ENCODE measurements around the gene RPRD1A. TPM values are rescaled to one million over a fixed set of nuclear protein-coding genes. Genes with fewer than 3 reads are reported as not detected.

Gene RPRD1A
- total and polyA plus RNA-seq, 3 donors from 2014 or later, result 73.4 to 104 (median 98.6) TPM

GRCh38 chr18:36043153-36043552 is 24.2 kb downstream of the RPRD1A start:
- Histone ChIP-seq H3K4me3 (no peak overlapping the region), H3K9me3 (no peaks in the 10 kb centered on the region), H3K27ac (no peak overlapping the region), H3K36me3 (ENCODE audit: low read depth, missing control alignments) (no peaks in the 10 kb centered on the region), H3K4me1 (peaks cover 6% of the 10 kb centered on the region), H3K27me3 (no peaks in the 10 kb centered on the region)
- TF ChIP-seq POLR2A (IDR thresholded peaks at IDR 0.05), result no peak
- no peak for TF ChIP-seq CTCF (IDR thresholded peaks at IDR 0.05)
- intact Hi-C loops (cut with DNase I; ENCODE audit: low total_unique reads), result no loop called here
- DNase-seq, result no peak
- WGBS, 2 donors, result 79 to 100% methylated on average over 1 of the region's 1 CpG

- no peak for TF ChIP-seq CTCF (IDR thresholded peaks at IDR 0.05)
- TF ChIP-seq POLR2A (IDR thresholded peaks at IDR 0.05), result no peak
- Histone ChIP-seq H3K4me1 (peaks cover 6% of the 10 kb centered on the region), H3K4me3 (no peak overlapping the region), H3K9me3 (no peaks in the 10 kb centered on the region), H3K27ac (no peak overlapping the region), H3K27me3 (no peaks in the 10 kb centered on the region), H3K36me3 (ENCODE audit: low read depth, missing control alignments) (no peaks in the 10 kb centered on the region)
- no peak for DNase-seq
- WGBS, 2 donors, result 81 to 89% methylated on average over 3 of the region's 3 CpGs
- intact Hi-C loops (cut with DNase I; ENCODE audit: low total_unique reads), result no loop called here
Measured at GRCh38 chr18:36041146-36041545, 26.2 kb downstream of the RPRD1A start.

GRCh38 chr18:36038102-36038663 is 29.2 kb downstream of the RPRD1A start:
- Histone ChIP-seq H3K4me1 (no peaks in the 10 kb centered on the region), H3K36me3 (ENCODE audit: low read depth, missing control alignments) (no peaks in the 10 kb centered on the region), H3K9me3 (no peaks in the 10 kb centered on the region), H3K4me3 (no peak overlapping the region), H3K27ac (no peak overlapping the region), H3K27me3 (no peaks in the 10 kb centered on the region)
- DNase-seq, result no peak
- no peak for TF ChIP-seq CTCF (IDR thresholded peaks at IDR 0.05)
- no peak for TF ChIP-seq POLR2A (IDR thresholded peaks at IDR 0.05)
- intact Hi-C loops (cut with DNase I; ENCODE audit: low total_unique reads), result no loop called here
- WGBS, 2 donors, result 94 to 98% methylated on average over 5 of the region's 5 CpGs

GRCh38 chr18:36035253-36035652 is 32.1 kb downstream of the RPRD1A start:
- H3K36me3 ChIP-seq (ENCODE audit: low read depth, missing control alignments), result no peaks in the 10 kb centered on the region
- TF ChIP-seq POLR2A (IDR thresholded peaks at IDR 0.05) (no peak), CTCF (IDR thresholded peaks at IDR 0.05) (no peak)
- no peaks in the 10 kb centered on the region for H3K27me3 ChIP-seq
- no peaks in the 10 kb centered on the region for H3K4me1 ChIP-seq
- intact Hi-C loops (cut with DNase I; ENCODE audit: low total_unique reads), result no loop called here
- no peak overlapping the region for H3K4me3 ChIP-seq
- H3K9me3 ChIP-seq, result no peaks in the 10 kb centered on the region
- no peak overlapping the region for H3K27ac ChIP-seq
- DNase-seq, result no peak

GRCh38 chr18:36034299-36034895 is 33.0 kb downstream of the RPRD1A start:
- Histone ChIP-seq H3K36me3 (ENCODE audit: low read depth, missing control alignments) (no peaks in the 10 kb centered on the region), H3K27ac (no peak overlapping the region), H3K4me1 (peaks cover under 1% of the 10 kb centered on the region), H3K27me3 (no peaks in the 10 kb centered on the region), H3K9me3 (no peaks in the 10 kb centered on the region), H3K4me3 (no peak overlapping the region)
- intact Hi-C loops (cut with DNase I; ENCODE audit: low total_unique reads), result no loop called here
- 85 to 100% methylated on average over 1 of the region's 1 CpG for WGBS, 2 donors
- DNase-seq, result no peak
- TF ChIP-seq CTCF (IDR thresholded peaks at IDR 0.05), result no peak
- TF ChIP-seq POLR2A (IDR thresholded peaks at IDR 0.05), result no peak

Data from testis (tissue), 3 donors.